BJ (cell line): ENCODE measurements around the gene SYT1. TPM values are rescaled to one million over a fixed set of nuclear protein-coding genes. Genes with fewer than 3 reads are reported as not detected.

Source experiments
- CTCF ChIA-PET: fragments of 350-600 bp; formaldehyde crosslinking; extraction: SDS; loops from one replicate; lab custom pipeline; 2021; ENCODE audit warnings: antibody characterized with exemption, inconsistent platforms; lab: Yijun Ruan, JAX
- POLR2A ChIA-PET: fragments of 300-600 bp; sonication (Branson Sonifier 250); formaldehyde crosslinking; extraction: SDS; loops from one replicate; lab custom pipeline; 2021; ENCODE audit warnings: antibody characterized with exemption; lab: Charles Lee
- DNase-seq: peaks from one replicate; pipeline ENCODE4 v3.0.0-alpha.2; 2011; ENCODE audit warnings: low read depth
- H3K27me3 ChIP-seq: 2 replicates; pipeline ENCODE4 v1.6.0; 2011; ENCODE audit warnings: low read length; ENCODE audit not compliant: control insufficient read depth, insufficient read depth
- H3K36me3 ChIP-seq: 2 replicates; pipeline ENCODE4 v1.5.1; 2011; ENCODE audit warnings: low read length; ENCODE audit not compliant: control insufficient read depth, insufficient read depth
- H3K4me3 ChIP-seq: 2 replicates; pipeline ENCODE4 v1.5.1; 2011; ENCODE audit warnings: low read depth, mild to moderate bottlenecking, control low read depth, low read length
- CTCF ChIP-seq: IDR thresholded peaks from 2 replicates; pipeline ENCODE4 v1.5.1; 2011; ENCODE audit warnings: low read depth, mild to moderate bottlenecking, control low read depth, inconsistent platforms, low read length, moderate library complexity; ENCODE audit not compliant: insufficient read depth
- polyA plus RNA-seq: library from polyadenylated mRNA; depleted of rRNA; stranded (reverse); fragments of >200 nt; gene quantifications from 2 replicates; pipeline ENCODE4 v1.2.3, GENCODE V29; 2011

The SYT1 gene
- polyA plus RNA-seq, 1 experiment, result 0.70 TPM

- CTCF ChIA-PET, result no interaction called here
- H3K36me3 ChIP-seq, result no peaks in the 10 kb centered on the region
Measured at GRCh38 chr12:79371226-79371625, 506.7 kb downstream of the SYT1 start.

GRCh38 chr12:79373896-79374499 lies 509.4 kb downstream of the SYT1 start:
- POLR2A ChIA-PET, result no interaction called here
- H3K4me3 ChIP-seq, result no peak overlapping the region
- no peaks in the 10 kb centered on the region for H3K27me3 ChIP-seq
- DNase-seq, result no peak
- no peaks in the 10 kb centered on the region for H3K36me3 ChIP-seq
- CTCF ChIA-PET, result interaction anchor here (0.7 to 2.2 kb wide), 8 partner anchors 12 to 904 kb away, joined by 3 to 10 read pairs (median 3); no protein-coding TSS in a partner anchor
- TF ChIP-seq CTCF, result peak; percentile 85

More at GRCh38 chr12:79371226-79371625, 506.7 kb downstream of the SYT1 start:
- no peak for TF ChIP-seq CTCF
- Histone ChIP-seq H3K27me3 (no peaks in the 10 kb centered on the region), H3K4me3 (no peak overlapping the region)
- no peak for DNase-seq
- POLR2A ChIA-PET, result no interaction called here

- DNase-seq, result no peak
- no peak overlapping the region for H3K4me3 ChIP-seq
- TF ChIP-seq CTCF, result no peak
- no peaks in the 10 kb centered on the region for H3K36me3 ChIP-seq
- no peaks in the 10 kb centered on the region for H3K27me3 ChIP-seq
- POLR2A ChIA-PET, result no interaction called here
- CTCF ChIA-PET, result interaction anchor here (1.0 to 1.3 kb wide), 4 partner anchors 10 to 981 kb away, joined by 3 to 5 read pairs (median 4); no protein-coding TSS in a partner anchor
Measured at GRCh38 chr12:79374545-79374944, 510.0 kb downstream of the SYT1 start.

GRCh38 chr12:79375050-79375449 lies 510.5 kb downstream of the SYT1 start:
- no peaks in the 10 kb centered on the region for H3K27me3 ChIP-seq
- no peak for DNase-seq
- no peak overlapping the region for H3K4me3 ChIP-seq
- H3K36me3 ChIP-seq, result no peaks in the 10 kb centered on the region
- ChIA-PET CTCF (interaction anchor here (1.0 to 1.3 kb wide), 4 partner anchors 10 to 982 kb away, joined by 3 to 5 read pairs (median 4); no protein-coding TSS in a partner anchor), POLR2A (no interaction called here)
- TF ChIP-seq CTCF, result no peak

- H3K36me3 ChIP-seq, result no peaks in the 10 kb centered on the region
- H3K27me3 ChIP-seq, result no peaks in the 10 kb centered on the region; the same call in 1 of the 2 replicates
- H3K4me3 ChIP-seq, result no peak overlapping the region
- no peak for DNase-seq
- ChIA-PET CTCF (no interaction called here), POLR2A (no interaction called here)
- no peak for TF ChIP-seq CTCF
Measured at GRCh38 chr12:79378496-79378895, 513.9 kb downstream of the SYT1 start.
